H1 (cell line): Measurements from ENCODE around the gene SLC6A3.

Source experiments
- BRCA1 ChIP-seq: IDR thresholded peaks from 2 replicates; pipeline ENCODE4 v1.6.1; 2012; ENCODE audit warnings: low read depth, low read length, improper control_type of control experiment
- CHD2 ChIP-seq: IDR thresholded peaks from 2 replicates; pipeline ENCODE4 v1.6.1; 2012; ENCODE audit warnings: low read length, improper control_type of control experiment
- EZH2 ChIP-seq: fragments of 200-600 bp; sonication (generic); IDR thresholded peaks from 2 replicates; pipeline ENCODE4 v1.7.1; 2012; ENCODE audit warnings: low read depth, mild to moderate bottlenecking, moderate library complexity, low read length, inconsistent platforms; ENCODE audit not compliant: severe bottlenecking
- POLR2A ChIP-seq, 2 experiments: IDR thresholded peaks; 1 replicate in 1 of 2; 2 replicates in 1 of 2; pipeline ENCODE4 v1.6.1; 2011; ENCODE audit warnings: low read depth in 2 of 2, low read length in 2 of 2, mild to moderate bottlenecking in 2 of 2; ENCODE audit errors: control extremely low read depth in 1 of 2
- TF ChIP-seq, protein P1 (sequence below): IDR thresholded peaks from 2 replicates; pipeline ENCODE4 v1.6.1; 2012; ENCODE audit warnings: low read length, inconsistent platforms

DNA sequence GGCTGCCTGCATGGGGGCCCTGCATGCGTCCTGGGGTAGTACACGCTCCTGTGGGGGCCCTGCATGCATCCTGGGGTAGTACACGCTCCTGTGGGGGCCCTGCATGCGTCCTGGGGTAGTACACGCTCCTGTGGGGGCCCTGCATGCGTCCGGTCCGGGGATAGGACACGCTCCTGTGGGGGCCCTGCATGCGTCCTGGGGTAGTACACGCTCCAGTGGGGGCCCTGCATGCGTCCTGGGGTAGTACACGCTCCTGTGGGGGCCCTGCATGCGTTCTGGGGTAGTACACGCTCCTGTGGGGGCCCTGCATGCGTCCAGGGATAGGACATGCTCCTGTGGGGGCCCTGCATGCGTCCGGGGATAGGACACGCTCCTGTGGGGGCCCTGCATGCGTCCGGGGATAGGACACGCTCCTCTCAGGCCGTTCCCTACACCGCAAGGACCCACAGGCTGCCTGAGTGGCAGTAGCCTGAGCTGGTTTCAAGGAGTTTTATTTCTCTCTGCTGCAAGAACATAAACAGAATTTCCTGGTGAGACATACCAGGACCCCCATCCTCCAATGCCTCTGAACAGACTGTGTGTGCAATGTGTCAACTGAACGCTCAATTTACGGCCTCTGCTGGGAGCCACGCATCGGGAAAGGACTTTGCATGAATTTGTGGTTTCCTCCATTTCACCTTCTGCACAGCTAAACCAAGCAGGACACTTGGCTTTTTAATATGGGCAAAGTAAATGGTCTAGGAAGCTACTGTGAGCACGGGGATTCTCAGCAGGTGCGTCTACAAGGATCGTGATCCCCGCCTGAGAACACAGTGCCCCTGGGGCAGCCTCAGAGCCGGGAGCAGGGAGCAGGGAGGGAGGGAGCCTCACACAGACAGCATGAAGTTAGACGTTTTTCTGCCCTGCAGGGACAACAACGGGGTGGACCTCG, 51.4 kb downstream of the SLC6A3 start:
- TF ChIP-seq POLR2A (IDR thresholded peaks at IDR 0.05; ENCODE audit: control extremely low read depth in 1 of 2, low read depth in 2 of 2, low read length in 2 of 2) (no peak), CHD2 (no peak), BRCA1 (no peak), EZH2 (no peak)
- TF ChIP-seq, protein P1, sequence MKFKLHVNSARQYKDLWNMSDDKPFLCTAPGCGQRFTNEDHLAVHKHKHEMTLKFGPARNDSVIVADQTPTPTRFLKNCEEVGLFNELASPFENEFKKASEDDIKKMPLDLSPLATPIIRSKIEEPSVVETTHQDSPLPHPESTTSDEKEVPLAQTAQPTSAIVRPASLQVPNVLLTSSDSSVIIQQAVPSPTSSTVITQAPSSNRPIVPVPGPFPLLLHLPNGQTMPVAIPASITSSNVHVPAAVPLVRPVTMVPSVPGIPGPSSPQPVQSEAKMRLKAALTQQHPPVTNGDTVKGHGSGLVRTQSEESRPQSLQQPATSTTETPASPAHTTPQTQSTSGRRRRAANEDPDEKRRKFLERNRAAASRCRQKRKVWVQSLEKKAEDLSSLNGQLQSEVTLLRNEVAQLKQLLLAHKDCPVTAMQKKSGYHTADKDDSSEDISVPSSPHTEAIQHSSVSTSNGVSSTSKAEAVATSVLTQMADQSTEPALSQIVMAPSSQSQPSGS = no peak
